Measurements from ENCODE around the gene FBXO28. TPM values are rescaled to one million over a fixed set of nuclear protein-coding genes. Genes with fewer than 3 reads are reported as not detected.

The FBXO28 gene
- total and polyA plus RNA-seq, 7 donors = 10.2 to 32.7 (median 21.9) TPM

- no peaks in the 10 kb centered on the region for H3K9me3 ChIP-seq
- peaks cover 0 to 28% (median 25%) of the 10 kb centered on the region in 4 donors for H3K4me1 ChIP-seq
- H3K36me3 ChIP-seq = peaks cover 0 to 5% (median 0%) of the 10 kb centered on the region in 4 donors
- no peak overlapping the region for H3K27ac ChIP-seq
- H3K27me3 ChIP-seq = no peaks in the 10 kb centered on the region
- no peak for DNase-seq
- no peak for TF ChIP-seq EP300 (IDR thresholded peaks at IDR 0.05)
- no peak for TF ChIP-seq POLR2A (IDR thresholded peaks at IDR 0.05)
- TF ChIP-seq POLR2AphosphoS5 (IDR thresholded peaks at IDR 0.05) = no peak
- no peak for TF ChIP-seq CTCF (IDR thresholded peaks at IDR 0.05)
- intact Hi-C loops (cut with DNase I) = no loop called here
- no peak overlapping the region for H3K4me3 ChIP-seq
- WGBS, 2 donors = 74 to 76% methylated on average over 1 of the region's 1 CpG
Observed at GRCh38 chr1:224118688-224119087, 4.8 kb downstream of the FBXO28 start.

- WGBS, 2 donors = 86 to 92% methylated on average over 4 of the region's 4 CpGs
- Histone ChIP-seq H3K27me3 (no peaks in the 10 kb centered on the region), H3K4me1 (peaks cover 0 to 8% (median 2%) of the 10 kb centered on the region in 4 donors), H3K4me3 (no peak overlapping the region), H3K27ac (no peak overlapping the region), H3K36me3 (peaks cover 0 to 8% (median 0%) of the 10 kb centered on the region in 4 donors), H3K9me3 (no peaks in the 10 kb centered on the region)
- TF ChIP-seq EP300 (IDR thresholded peaks at IDR 0.05) = no peak
- intact Hi-C loops (cut with DNase I) = no loop called here
- DNase-seq = no peak
Observed at GRCh38 chr1:224123136-224123535, 9.2 kb downstream of the FBXO28 start.

GRCh38 chr1:224124220-224124619, 10.3 kb downstream of the FBXO28 start:
- Histone ChIP-seq H3K27me3 (no peaks in the 10 kb centered on the region), H3K27ac (no peak overlapping the region), H3K36me3 (peaks cover 0 to 8% (median 0%) of the 10 kb centered on the region in 4 donors), H3K9me3 (no peaks in the 10 kb centered on the region), H3K4me1 (peaks cover 0 to 8% (median 2%) of the 10 kb centered on the region in 4 donors), H3K4me3 (no peak overlapping the region)
- no peak for DNase-seq
- TF ChIP-seq POLR2A (IDR thresholded peaks at IDR 0.05) (no peak), POLR2AphosphoS5 (IDR thresholded peaks at IDR 0.05) (no peak), CTCF (IDR thresholded peaks at IDR 0.05) (no peak), EP300 (IDR thresholded peaks at IDR 0.05) (no peak)
- intact Hi-C loops (cut with DNase I) = no loop called here

GRCh38 chr1:224127925-224128819, 14.3 kb downstream of the FBXO28 start:
- TF ChIP-seq EP300 (IDR thresholded peaks at IDR 0.05) = no peak
- no peak for TF ChIP-seq POLR2A (IDR thresholded peaks at IDR 0.05)
- TF ChIP-seq CTCF (IDR thresholded peaks at IDR 0.05) = no peak
- no peak for TF ChIP-seq POLR2AphosphoS5 (IDR thresholded peaks at IDR 0.05)
- Histone ChIP-seq H3K36me3 (peaks cover 5 to 32% (median 17%) of the 10 kb centered on the region in 4 donors), H3K9me3 (no peaks in the 10 kb centered on the region), H3K27me3 (no peaks in the 10 kb centered on the region), H3K27ac (no peak overlapping the region), H3K4me3 (no peak overlapping the region), H3K4me1 (peaks cover 0 to 8% (median 2%) of the 10 kb centered on the region in 4 donors)
- 81 to 91% methylated on average over 5 of the region's 5 CpGs for WGBS, 2 donors
- DNase-seq = no peak
- intact Hi-C loops (cut with DNase I) = no loop called here

GRCh38 chr1:224131253-224131652, 17.3 kb downstream of the FBXO28 start:
- TF ChIP-seq CTCF (IDR thresholded peaks at IDR 0.05) (no peak), EP300 (IDR thresholded peaks at IDR 0.05) (no peak), POLR2AphosphoS5 (IDR thresholded peaks at IDR 0.05) (no peak), POLR2A (IDR thresholded peaks at IDR 0.05) (no peak)
- Histone ChIP-seq H3K27me3 (no peaks in the 10 kb centered on the region), H3K9me3 (no peaks in the 10 kb centered on the region), H3K27ac (no peak overlapping the region), H3K4me3 (no peak overlapping the region), H3K4me1 (no peaks in the 10 kb centered on the region), H3K36me3 (peaks cover 5 to 53% (median 24%) of the 10 kb centered on the region in 4 donors)
- DNase-seq = no peak
- intact Hi-C loops (cut with DNase I) = no loop called here

All from sigmoid colon (tissue), 7 donors.